Natural killer cell treated with Interleukin-12 subunit alpha and Interleukin-12 subunit beta and Interleukin-15 and Interleukin-18, amount 100 ng/mL, for 72 hours (primary cell): ENCODE measurements around the gene GRID2. TPM values are rescaled to one million over a fixed set of nuclear protein-coding genes. Genes with fewer than 3 reads are reported as not detected.

Experiments used
- ATAC-seq, 2 donors: fragments of 150-1000 bp; cut with Tn5 transposase in 1 of 2; sonication (Bioruptor Pico), chemical (Tn5 transposase) in 1 of 2; 2 replicates each; pipeline ENCODE4 v1.10.0; 2021
- DNase-seq: peaks from one replicate; pipeline ENCODE4 v3.0.0; 2022; ENCODE audit warnings: low spot score
- H3K27ac Mint-ChIP-seq, 2 donors: 1 replicate in 1 of 2; 2 replicates in 1 of 2; pipeline ENCODE4 v1.8.0; 2022; ENCODE audit warnings: mixed read lengths in 2 of 2, mild to moderate bottlenecking in 1 of 2, moderate library complexity in 1 of 2
- H3K27me3 Mint-ChIP-seq, 2 donors: 1 replicate in 1 of 2; 2 replicates in 1 of 2; pipeline ENCODE4 v1.8.0; 2022; ENCODE audit warnings: mixed read lengths in 2 of 2
- H3K36me3 Mint-ChIP-seq: one replicate; pipeline ENCODE4 v1.8.0; 2022; ENCODE audit warnings: mixed read lengths
- H3K4me1 Mint-ChIP-seq, 2 donors: 1 replicate in 1 of 2; 2 replicates in 1 of 2; pipeline ENCODE4 v1.8.0; 2022; ENCODE audit warnings: low read depth in 2 of 2, mixed read lengths in 2 of 2, mild to moderate bottlenecking in 1 of 2
- H3K4me3 Mint-ChIP-seq: one replicate; pipeline ENCODE4 v1.8.0; 2022; ENCODE audit warnings: mixed read lengths
- H3K9me3 Mint-ChIP-seq: 2 replicates; pipeline ENCODE4 v1.8.0; 2022; ENCODE audit warnings: mixed read lengths
- total RNA-seq, 2 donors: library from RNA; stranded (reverse); gene quantifications; one replicate each; pipeline ENCODE4 v1.2.3, GENCODE V29; 2022

GRID2 gene
- total RNA-seq, 2 donors from 2014 or later: not detected

DNA sequence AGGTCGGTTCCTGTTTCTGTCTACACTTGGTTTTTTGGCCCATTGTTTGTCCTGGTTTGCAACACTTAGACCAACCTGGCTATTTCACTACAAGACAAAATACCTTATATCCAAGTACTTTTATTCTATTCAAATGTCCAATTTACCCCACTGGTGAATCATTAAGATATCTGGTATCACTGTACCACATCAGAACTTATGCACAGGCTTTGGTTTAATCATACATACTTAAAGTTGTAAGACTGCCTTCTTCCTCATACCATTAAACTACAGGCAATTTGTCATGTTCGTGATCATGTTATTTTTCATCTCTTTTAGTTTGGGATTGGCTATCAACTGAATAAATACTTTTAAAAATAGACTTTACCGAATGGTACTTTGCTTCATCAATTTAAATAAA lies 1471.8 kb downstream of the GRID2 start:
- DNase-seq: no peak
- ATAC-seq: no peak
- Mint-ChIP-seq H3K4me3 (no peak overlapping the region), H3K4me1 (no peaks in the 10 kb centered on the region), H3K27ac (no peak overlapping the region), H3K36me3 (no peaks in the 10 kb centered on the region), H3K9me3 (peaks cover 5% of the 10 kb centered on the region), H3K27me3 (no peaks in the 10 kb centered on the region)

DNA sequence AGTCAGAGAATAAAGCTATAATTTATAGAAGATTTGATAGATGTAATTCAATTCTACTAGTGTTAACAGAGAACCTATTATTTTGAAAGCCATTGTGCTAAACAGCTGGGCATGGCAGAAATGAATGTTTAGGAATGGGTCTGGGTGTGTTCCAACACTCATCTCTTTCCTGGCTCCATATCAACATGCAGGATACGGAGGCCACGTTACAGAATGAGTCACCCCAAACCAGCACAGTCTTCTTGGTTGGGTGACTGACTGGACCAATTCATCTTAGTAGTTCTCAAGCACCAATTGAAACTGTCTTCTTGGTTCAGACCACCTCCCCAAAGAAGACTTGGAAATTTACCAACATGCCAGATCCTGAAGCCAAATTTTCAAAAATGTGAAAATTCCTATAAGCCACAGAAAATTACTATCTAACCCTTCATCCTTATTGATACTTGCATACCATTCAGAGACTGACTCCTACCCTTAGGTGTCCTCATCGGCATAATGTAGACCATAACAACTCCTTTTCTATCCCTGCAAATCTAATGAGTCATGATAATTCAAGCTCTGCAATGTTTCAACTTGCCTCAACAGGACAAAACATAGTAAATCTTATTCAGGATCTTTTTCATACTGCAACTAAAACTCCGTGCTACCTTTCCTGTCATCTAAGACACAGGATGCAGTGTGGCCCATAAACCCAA lies 1472.8 kb downstream of the GRID2 start:
- no peaks in the 10 kb centered on the region for H3K27me3 Mint-ChIP-seq
- H3K27ac Mint-ChIP-seq: no peak overlapping the region
- H3K9me3 Mint-ChIP-seq: peaks cover 9% of the 10 kb centered on the region
- no peaks in the 10 kb centered on the region for H3K4me1 Mint-ChIP-seq
- H3K4me3 Mint-ChIP-seq: no peak overlapping the region
- DNase-seq (no peak), ATAC-seq (no peak)
- no peaks in the 10 kb centered on the region for H3K36me3 Mint-ChIP-seq

DNA sequence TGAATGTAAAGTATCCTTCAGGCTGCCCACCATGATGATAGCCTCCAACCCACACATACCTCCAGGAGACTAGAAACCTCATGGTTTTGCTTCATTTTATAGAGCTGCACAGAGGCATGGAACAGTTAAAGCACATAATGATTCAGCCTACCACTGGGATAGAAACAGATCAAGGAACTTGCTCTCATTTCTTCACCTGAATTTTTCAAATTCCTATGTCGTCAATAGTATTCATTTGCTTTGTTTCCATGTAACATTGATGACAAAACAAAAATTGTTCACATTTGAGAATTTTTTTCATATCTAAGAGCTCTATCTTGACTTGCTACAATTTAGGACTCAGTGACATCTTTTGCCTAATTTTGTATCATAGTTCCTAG lies 1473.3 kb downstream of the GRID2 start:
- H3K4me1 Mint-ChIP-seq: no peaks in the 10 kb centered on the region
- H3K9me3 Mint-ChIP-seq: peaks cover 9% of the 10 kb centered on the region
- H3K36me3 Mint-ChIP-seq: no peaks in the 10 kb centered on the region
- H3K27me3 Mint-ChIP-seq: no peaks in the 10 kb centered on the region
- ATAC-seq (no peak), DNase-seq (no peak)
- H3K4me3 Mint-ChIP-seq: no peak overlapping the region
- H3K27ac Mint-ChIP-seq: no peak overlapping the region

DNA sequence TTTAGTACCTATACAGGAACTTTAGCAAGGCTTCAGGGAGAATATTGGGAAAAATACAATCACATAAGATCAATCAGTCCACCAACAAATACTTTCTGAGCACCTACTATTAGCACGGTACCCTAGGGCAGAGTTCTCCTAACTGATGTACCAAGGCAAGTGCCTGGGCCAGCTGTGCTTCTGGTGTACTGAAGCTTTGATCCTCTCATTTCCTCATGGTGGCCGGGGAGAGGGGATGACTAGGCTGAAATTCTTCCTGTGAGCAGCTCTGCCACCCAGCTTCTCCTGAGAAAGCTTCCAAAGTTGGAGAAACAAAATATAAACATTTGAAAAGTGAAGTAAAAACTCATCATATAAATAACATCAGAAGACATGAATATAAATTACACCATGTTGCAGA lies 1475.5 kb downstream of the GRID2 start:
- Mint-ChIP-seq H3K36me3 (no peaks in the 10 kb centered on the region), H3K27ac (no peak overlapping the region), H3K4me1 (no peaks in the 10 kb centered on the region), H3K4me3 (no peak overlapping the region), H3K9me3 (peaks cover 9% of the 10 kb centered on the region), H3K27me3 (no peaks in the 10 kb centered on the region)
- ATAC-seq (no peak), DNase-seq (no peak)

DNA sequence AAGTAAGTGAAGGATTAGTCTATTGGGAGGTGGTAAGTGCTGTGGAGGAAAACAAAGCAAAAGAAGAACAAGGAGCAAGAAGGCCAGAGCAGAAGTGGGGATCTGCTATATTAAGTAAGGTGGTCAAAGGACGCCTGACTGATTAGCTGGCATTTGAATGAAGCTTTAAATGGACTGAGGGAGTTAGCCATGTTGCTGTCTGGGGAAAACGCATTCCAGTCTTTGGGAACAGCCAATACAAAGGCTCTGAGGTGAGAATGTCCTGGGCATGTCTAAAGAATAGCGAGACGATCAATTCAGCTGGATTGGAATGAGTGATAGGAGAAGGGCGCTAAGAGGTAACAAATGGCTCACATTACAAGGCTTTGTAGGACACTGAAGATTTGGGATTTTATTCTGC lies 1476.3 kb downstream of the GRID2 start:
- Mint-ChIP-seq H3K4me1 (no peaks in the 10 kb centered on the region), H3K4me3 (no peak overlapping the region), H3K36me3 (no peaks in the 10 kb centered on the region), H3K27ac (no peak overlapping the region), H3K9me3 (peaks cover 9% of the 10 kb centered on the region), H3K27me3 (no peaks in the 10 kb centered on the region)
- ATAC-seq (no peak), DNase-seq (no peak)

DNA sequence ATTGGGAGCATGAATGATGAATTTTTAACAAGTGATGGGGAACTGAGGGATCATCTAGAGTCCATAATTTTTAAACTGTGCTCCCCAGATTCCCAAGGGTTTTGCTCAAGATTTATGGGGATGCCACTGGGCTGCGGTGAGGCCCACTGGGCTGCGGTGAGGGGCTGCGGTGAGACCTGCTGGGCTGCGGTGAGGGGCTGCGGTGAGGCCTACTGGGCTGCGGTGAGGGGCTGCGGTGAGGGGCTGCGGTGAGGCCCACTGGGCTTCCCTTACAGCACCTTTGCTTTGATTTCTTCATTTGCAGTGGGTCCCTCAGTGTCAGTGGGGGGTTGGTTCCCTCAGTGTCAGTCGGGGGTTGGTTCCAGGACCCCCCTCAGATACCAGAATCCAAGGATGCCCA lies 1477.4 kb downstream of the GRID2 start:
- DNase-seq (no peak), ATAC-seq (no peak)
- H3K27me3 Mint-ChIP-seq: no peaks in the 10 kb centered on the region
- H3K27ac Mint-ChIP-seq: no peak overlapping the region
- no peaks in the 10 kb centered on the region for H3K4me1 Mint-ChIP-seq
- H3K36me3 Mint-ChIP-seq: no peaks in the 10 kb centered on the region
- H3K4me3 Mint-ChIP-seq: no peak overlapping the region
- H3K9me3 Mint-ChIP-seq: peaks cover 9% of the 10 kb centered on the region

DNA sequence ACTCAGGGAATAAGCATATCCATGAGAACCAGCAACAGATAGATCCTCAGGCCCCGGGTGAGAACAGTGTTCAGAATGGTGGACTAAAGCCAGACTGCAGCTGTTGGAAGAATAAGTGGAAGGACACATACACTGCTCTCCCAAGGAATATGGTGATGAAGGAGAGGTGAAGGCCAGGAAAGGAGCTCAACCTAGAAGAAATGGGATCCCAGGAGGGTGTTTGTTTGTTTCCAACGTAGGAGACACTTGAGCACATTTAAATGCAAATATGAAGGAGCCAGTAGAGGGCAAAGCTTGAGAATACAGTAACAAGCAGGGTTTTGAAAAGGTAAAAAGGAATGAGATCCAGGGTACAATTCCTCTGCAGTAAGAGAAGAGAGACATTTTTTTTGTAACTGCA lies 1482.4 kb downstream of the GRID2 start:
- H3K36me3 Mint-ChIP-seq: no peaks in the 10 kb centered on the region
- DNase-seq (no peak), ATAC-seq (no peak)
- H3K27me3 Mint-ChIP-seq: no peaks in the 10 kb centered on the region
- no peak overlapping the region for H3K4me3 Mint-ChIP-seq
- H3K4me1 Mint-ChIP-seq: no peaks in the 10 kb centered on the region
- H3K27ac Mint-ChIP-seq: no peak overlapping the region
- H3K9me3 Mint-ChIP-seq: no peaks in the 10 kb centered on the region

DNA sequence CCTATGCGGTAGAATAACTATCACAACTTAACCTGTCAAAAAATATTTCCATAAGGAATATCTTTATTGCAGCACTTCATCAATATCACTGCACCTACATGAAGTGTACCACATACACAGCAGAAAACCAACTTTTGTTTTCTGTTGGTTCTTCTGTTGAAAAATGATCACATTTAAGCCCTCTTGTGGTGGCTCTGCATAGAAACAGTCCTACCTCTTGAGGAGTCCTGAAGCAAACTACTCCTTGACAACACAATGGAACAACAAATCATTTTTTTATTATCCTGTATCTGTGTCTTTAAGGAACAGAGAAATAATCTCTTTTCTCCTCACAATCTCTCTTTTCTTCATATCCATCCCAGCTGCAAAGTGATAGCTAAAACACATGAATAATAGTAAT lies 1484.9 kb downstream of the GRID2 start:
- no peaks in the 10 kb centered on the region for H3K9me3 Mint-ChIP-seq
- no peaks in the 10 kb centered on the region for H3K4me1 Mint-ChIP-seq
- H3K27ac Mint-ChIP-seq: no peak overlapping the region
- no peaks in the 10 kb centered on the region for H3K36me3 Mint-ChIP-seq
- DNase-seq (no peak), ATAC-seq (no peak)
- no peaks in the 10 kb centered on the region for H3K27me3 Mint-ChIP-seq
- no peak overlapping the region for H3K4me3 Mint-ChIP-seq

DNA sequence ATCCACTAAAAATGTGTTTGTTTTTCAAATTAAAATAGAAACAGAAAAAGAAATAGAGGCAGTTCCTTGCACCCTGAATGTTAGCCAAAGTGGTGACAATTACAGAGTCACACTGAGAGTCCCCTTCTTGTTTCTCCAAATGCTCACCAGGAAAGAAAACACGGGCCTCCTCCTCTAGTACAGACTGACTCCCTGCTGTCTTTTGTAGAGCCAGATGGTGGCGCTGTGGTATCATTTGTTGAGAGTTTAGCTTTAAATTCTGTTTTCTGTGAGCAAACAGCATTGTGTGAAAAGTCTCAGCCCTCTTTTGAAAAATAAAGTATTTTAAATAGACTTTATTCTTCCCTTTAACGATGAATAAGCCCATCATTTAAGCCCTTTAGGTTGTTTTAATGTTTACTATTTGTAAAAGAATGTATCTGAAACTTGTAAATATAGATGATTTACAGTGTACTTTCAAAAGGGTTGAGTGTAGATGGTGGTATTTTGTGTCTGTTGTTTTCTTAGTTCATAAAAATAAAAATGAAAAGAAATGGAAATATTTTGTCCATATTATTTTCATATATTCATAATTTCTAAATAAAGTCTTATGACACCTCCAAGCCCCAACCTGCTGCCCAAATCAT lies 1487.9 kb downstream of the GRID2 start:
- Mint-ChIP-seq H3K36me3 (no peaks in the 10 kb centered on the region), H3K27ac (no peak overlapping the region), H3K27me3 (no peaks in the 10 kb centered on the region), H3K9me3 (no peaks in the 10 kb centered on the region), H3K4me3 (no peak overlapping the region), H3K4me1 (no peaks in the 10 kb centered on the region)
- DNase-seq (no peak), ATAC-seq (no peak)

DNA sequence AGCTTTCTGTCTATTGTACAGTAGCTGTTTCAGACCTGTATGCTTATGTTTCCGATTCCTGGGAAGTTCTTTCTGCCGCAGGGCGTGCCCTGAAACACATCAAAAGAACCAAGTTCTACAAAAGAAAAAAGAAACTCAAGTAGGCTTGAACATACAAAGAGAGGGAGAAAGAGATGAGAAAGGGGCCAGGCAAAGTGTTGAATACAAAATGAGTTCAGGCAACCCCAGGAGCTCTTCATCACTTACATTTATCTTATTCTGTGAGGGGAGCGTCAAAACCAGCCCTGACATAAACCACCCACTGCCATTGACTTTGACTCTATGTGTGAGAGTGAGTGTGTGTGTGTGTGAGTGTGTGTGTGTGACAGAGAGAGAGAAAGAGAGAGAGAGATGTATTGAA lies 1498.3 kb downstream of the GRID2 start:
- ATAC-seq: no peak
- H3K36me3 Mint-ChIP-seq: no peaks in the 10 kb centered on the region
- no peaks in the 10 kb centered on the region for H3K27me3 Mint-ChIP-seq
- H3K27ac Mint-ChIP-seq: no peak overlapping the region
- no peaks in the 10 kb centered on the region for H3K4me1 Mint-ChIP-seq
- H3K4me3 Mint-ChIP-seq: no peak overlapping the region
- H3K9me3 Mint-ChIP-seq: no peaks in the 10 kb centered on the region
- no peak for DNase-seq

DNA sequence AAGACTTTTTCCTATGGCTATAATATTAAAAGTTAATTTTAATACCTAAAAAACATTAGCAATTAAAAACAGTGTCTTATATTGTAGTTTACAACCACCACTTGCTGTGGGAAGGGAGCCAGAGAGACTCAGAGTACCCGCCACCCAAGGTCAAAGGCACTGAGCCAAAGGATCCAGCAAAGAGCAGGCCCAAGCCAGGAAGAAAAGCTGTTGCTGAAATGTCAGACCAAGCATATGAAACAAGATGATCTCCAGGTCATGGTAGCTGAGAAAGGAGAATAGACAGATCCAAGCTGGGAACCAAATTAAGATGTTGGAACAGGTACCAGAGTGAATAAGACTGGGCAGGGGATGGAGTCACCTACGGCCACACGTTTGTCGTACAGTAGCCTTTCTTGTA lies 1506.0 kb downstream of the GRID2 start:
- Mint-ChIP-seq H3K4me3 (no peak overlapping the region), H3K4me1 (no peaks in the 10 kb centered on the region), H3K27me3 (no peaks in the 10 kb centered on the region), H3K27ac (no peak overlapping the region), H3K36me3 (no peaks in the 10 kb centered on the region), H3K9me3 (peaks cover 12% of the 10 kb centered on the region)
- ATAC-seq (no peak), DNase-seq (no peak)

DNA sequence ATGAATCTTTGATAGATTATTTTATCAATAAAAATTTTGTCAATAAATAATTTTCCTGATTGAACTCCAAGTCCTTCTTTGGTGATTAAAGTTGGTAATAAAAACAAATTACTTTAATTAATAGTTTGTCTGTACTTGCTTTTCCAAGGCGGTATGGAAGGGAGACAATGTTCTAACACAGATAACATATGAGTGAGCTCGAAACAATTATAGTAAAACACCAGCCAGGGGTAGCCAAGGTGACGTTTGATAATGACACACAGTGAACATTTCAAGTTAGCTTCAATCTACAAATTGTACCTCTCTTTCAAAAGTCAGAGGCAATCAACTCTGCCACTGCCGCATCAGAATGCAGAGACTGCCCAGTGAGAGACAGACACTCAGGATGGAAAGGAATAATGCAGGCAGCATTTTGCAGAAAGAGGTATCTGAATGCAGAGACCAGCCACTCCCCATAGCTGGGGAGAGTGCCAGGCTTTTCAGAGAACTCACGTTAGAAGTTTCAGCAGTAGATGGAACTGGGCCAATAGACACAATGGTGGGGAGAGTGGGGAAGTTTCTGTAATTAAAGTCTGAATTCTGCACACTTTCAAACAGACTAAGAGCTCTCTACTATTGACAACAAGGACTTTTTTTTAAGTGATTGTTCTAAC lies 1506.7 kb downstream of the GRID2 start:
- H3K4me3 Mint-ChIP-seq: no peak overlapping the region
- no peaks in the 10 kb centered on the region for H3K4me1 Mint-ChIP-seq
- DNase-seq (no peak), ATAC-seq (no peak)
- peaks cover 13% of the 10 kb centered on the region for H3K9me3 Mint-ChIP-seq
- H3K27me3 Mint-ChIP-seq: no peaks in the 10 kb centered on the region
- H3K36me3 Mint-ChIP-seq: no peaks in the 10 kb centered on the region
- no peak overlapping the region for H3K27ac Mint-ChIP-seq

DNA sequence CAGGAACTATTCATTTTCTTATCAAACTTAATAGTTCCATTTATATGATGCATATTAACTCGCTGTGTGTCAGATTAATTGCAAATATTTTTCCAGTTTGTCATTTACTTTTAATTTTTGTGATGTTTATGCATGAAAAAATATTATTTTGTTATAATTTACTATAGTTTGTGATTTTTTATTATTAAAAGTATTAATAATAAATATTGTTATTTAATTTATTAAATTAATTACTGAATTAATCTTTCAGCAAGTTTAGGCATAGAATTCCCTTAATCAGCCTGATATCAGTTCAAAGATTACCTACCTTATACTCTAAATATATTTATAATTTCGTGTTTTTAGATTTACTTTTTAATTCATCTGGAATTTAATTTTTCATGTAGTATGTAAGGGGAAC lies 1509.3 kb downstream of the GRID2 start:
- H3K4me3 Mint-ChIP-seq: no peak overlapping the region
- no peaks in the 10 kb centered on the region for H3K27me3 Mint-ChIP-seq
- peaks cover 13% of the 10 kb centered on the region for H3K9me3 Mint-ChIP-seq
- DNase-seq (no peak), ATAC-seq (no peak)
- H3K36me3 Mint-ChIP-seq: no peaks in the 10 kb centered on the region
- no peaks in the 10 kb centered on the region for H3K4me1 Mint-ChIP-seq
- no peak overlapping the region for H3K27ac Mint-ChIP-seq

DNA sequence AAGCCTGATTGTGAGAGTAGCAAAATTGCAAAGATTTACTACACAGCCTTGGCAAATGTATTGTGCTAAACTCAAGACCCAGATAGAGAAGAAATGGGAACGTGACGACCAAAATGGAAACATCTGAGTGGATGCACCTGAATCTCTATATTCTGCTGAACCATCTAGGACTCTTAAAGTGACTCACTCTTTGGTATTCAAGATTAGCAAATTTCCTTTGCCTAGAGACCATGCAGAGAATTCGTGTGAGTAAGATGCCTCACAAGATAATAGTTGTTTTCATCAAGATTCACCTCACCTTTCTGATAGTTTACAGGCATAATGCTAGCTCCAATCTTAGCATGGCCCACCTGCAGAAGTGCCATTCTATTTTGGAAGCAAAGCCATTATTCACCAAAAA lies 1510.4 kb downstream of the GRID2 start:
- Mint-ChIP-seq H3K4me3 (no peak overlapping the region), H3K36me3 (no peaks in the 10 kb centered on the region), H3K27ac (no peak overlapping the region), H3K9me3 (peaks cover 15% of the 10 kb centered on the region), H3K4me1 (no peaks in the 10 kb centered on the region), H3K27me3 (peaks cover 0 to 5% of the 10 kb centered on the region in 2 donors)
- ATAC-seq (no peak), DNase-seq (no peak)
